Measurements from ENCODE around the gene MAB21L4. TPM values are rescaled to one million over a fixed set of nuclear protein-coding genes. Genes with fewer than 3 reads are reported as not detected.

MAB21L4 gene
- total and polyA plus RNA-seq, 8 donors = 0.14 to 2.0 (median 1.1) TPM

GRCh38 chr2:240864475-240864874 is 31.5 kb downstream of the MAB21L4 start:
- H3K36me3 ChIP-seq = no peaks in the 10 kb centered on the region
- FAIRE-seq (no peak), DNase-seq (no peak), ATAC-seq (no peak)
- no peaks in the 10 kb centered on the region for H3K4me1 ChIP-seq
- TF ChIP-seq CTCF (IDR thresholded peaks at IDR 0.05) = no peak
- intact Hi-C loops (cut with DNase I) = no loop called here
- no peaks in the 10 kb centered on the region for H3K27me3 ChIP-seq
- no peak overlapping the region for H3K4me3 ChIP-seq
- H3K9me3 ChIP-seq = no peaks in the 10 kb centered on the region
- WGBS, 2 donors = 81% methylated on average over 3 of the region's 3 CpGs
- H3K27ac ChIP-seq = no peak overlapping the region

- FAIRE-seq = no peak
- Histone ChIP-seq H3K27me3 (no peaks in the 10 kb centered on the region), H3K4me1 (peaks cover 0 to 7% (median 5%) of the 10 kb centered on the region in 3 donors), H3K4me3 (no peak overlapping the region), H3K36me3 (no peaks in the 10 kb centered on the region), H3K27ac (no peak overlapping the region), H3K9me3 (no peaks in the 10 kb centered on the region)
- TF ChIP-seq CTCF (IDR thresholded peaks at IDR 0.05) = no peak
- intact Hi-C loops (cut with DNase I) = no loop called here
- ATAC-seq = no peak
- no peak for DNase-seq
- WGBS, 2 donors = 67 to 71% methylated on average over 2 of the region's 2 CpGs
These were observed 34.4 kb downstream of the MAB21L4 start for GRCh38 chr2:240861547-240861946.

GRCh38 chr2:240858871-240859270 is 37.1 kb downstream of the MAB21L4 start:
- no peak for TF ChIP-seq CTCF (IDR thresholded peaks at IDR 0.05)
- FAIRE-seq (no peak), ATAC-seq (no peak)

GRCh38 chr2:240858321-240858720 is 37.6 kb downstream of the MAB21L4 start:
- intact Hi-C loops (cut with DNase I) = no loop called here
- Histone ChIP-seq H3K36me3 (no peaks in the 10 kb centered on the region), H3K4me3 (no peak overlapping the region), H3K4me1 (peaks cover 0 to 7% (median 5%) of the 10 kb centered on the region in 3 donors), H3K9me3 (no peaks in the 10 kb centered on the region), H3K27ac (no peak overlapping the region), H3K27me3 (no peaks in the 10 kb centered on the region)
- TF ChIP-seq CTCF (IDR thresholded peaks at IDR 0.05) = no peak
- FAIRE-seq (no peak), ATAC-seq (no peak), DNase-seq (no peak)
- WGBS, 2 donors = 87 to 97% methylated on average over 13 of the region's 13 CpGs

More at GRCh38 chr2:240858871-240859270, 37.1 kb downstream of the MAB21L4 start:
- Histone ChIP-seq H3K9me3 (no peaks in the 10 kb centered on the region), H3K36me3 (no peaks in the 10 kb centered on the region), H3K27ac (no peak overlapping the region), H3K4me1 (peaks cover 0 to 7% (median 5%) of the 10 kb centered on the region in 3 donors), H3K4me3 (no peak overlapping the region), H3K27me3 (no peaks in the 10 kb centered on the region)
- intact Hi-C loops (cut with DNase I) = no loop called here
- WGBS, 2 donors = 94% methylated on average over 10 of the region's 10 CpGs
- DNase-seq = no peak

- no peak for TF ChIP-seq CTCF (IDR thresholded peaks at IDR 0.05)
- no peaks in the 10 kb centered on the region for H3K9me3 ChIP-seq
- H3K27ac ChIP-seq = no peak overlapping the region
- no peaks in the 10 kb centered on the region for H3K27me3 ChIP-seq
- no peak overlapping the region for H3K4me3 ChIP-seq
- no peak for FAIRE-seq
- DNase-seq = peak; percentile 49 to 87 (median 68)
- ATAC-seq = peak; percentile 85 to 97 (median 89)
- H3K4me1 ChIP-seq = peaks cover 0 to 7% (median 5%) of the 10 kb centered on the region in 3 donors
- intact Hi-C loops (cut with DNase I) = no loop called here
- no peaks in the 10 kb centered on the region for H3K36me3 ChIP-seq
- 51 to 58% methylated on average over 20 to 21 of the region's 21 CpGs for WGBS, 2 donors
These were observed 38.6 kb downstream of the MAB21L4 start for GRCh38 chr2:240857039-240858008.

All from pancreas (tissue), 10 donors.